CD14-positive monocyte (primary cell): ENCODE results near the gene SLC1A2. TPM values are rescaled to one million over a fixed set of nuclear protein-coding genes. Genes with fewer than 3 reads are reported as not detected.
A peak's percentile ranks its signal among the peaks of the same experiment; 100 is the strongest.

Experiments used
- DNase-seq, 3 donors: peaks; one replicate each; pipeline ENCODE4 v3.0.0-alpha.2; 2011 to 2022
- H2AFZ ChIP-seq: 2 replicates; pipeline ENCODE4 v1.6.0; 2012; ENCODE audit warnings: mild to moderate bottlenecking, low read depth, low read length, inconsistent platforms; ENCODE audit not compliant: insufficient read depth, poor library complexity, severe bottlenecking
- H3K27ac ChIP-seq, 2 donors: 1 replicate in 1 of 2; 2 replicates in 1 of 2; pipeline ENCODE4 v1.5.1; 2012 to 2013; ENCODE audit warnings: low read length in 2 of 2, control low read depth in 1 of 2, inconsistent platforms in 1 of 2, low read depth in 1 of 2, mild to moderate bottlenecking in 1 of 2
- H3K27me3 ChIP-seq, 2 donors: one replicate each; pipeline versions ENCODE4 v1.6.0 to v1.6.1; 2011 to 2013; ENCODE audit warnings: low read length in 2 of 2; ENCODE audit not compliant: control insufficient read depth in 2 of 2, insufficient read depth in 2 of 2
- H3K36me3 ChIP-seq, 2 donors: replicated peaks in 1 of 2; 1 replicate in 1 of 2; 2 replicates in 1 of 2; pipeline versions ENCODE4 v1.5.1 to v1.6.1; 2012 to 2013; ENCODE audit warnings: low read length in 2 of 2, control low read depth in 1 of 2, inconsistent platforms in 1 of 2, mild to moderate bottlenecking in 1 of 2; ENCODE audit not compliant: insufficient read depth in 2 of 2, control insufficient read depth in 1 of 2
- H3K4me1 ChIP-seq, 2 donors: 1 replicate in 1 of 2; 2 replicates in 1 of 2; pipeline versions ENCODE4 v1.5.1 to v1.6.1; 2012 to 2013; ENCODE audit warnings: low read length in 2 of 2, control low read depth in 1 of 2, inconsistent platforms in 1 of 2, mild to moderate bottlenecking in 1 of 2, moderate library complexity in 1 of 2; ENCODE audit not compliant: insufficient read depth in 2 of 2, control insufficient read depth in 1 of 2
- H3K4me2 ChIP-seq: replicated peaks from 2 replicates; pipeline ENCODE3; 2012; ENCODE audit warnings: low read length, moderate library complexity, mild to moderate bottlenecking; ENCODE audit not compliant: poor library complexity, severe bottlenecking; ENCODE audit errors: extremely low read depth
- H3K4me3 ChIP-seq, 3 experiments: fragments of 200-600 bp in 1 of 3; sonication (generic) in 1 of 3; replicated peaks in 1 of 3; 1 replicate in 2 of 3; 2 replicates in 1 of 3; pipeline ENCODE4 v1.5.1; 2011 to 2013; ENCODE audit warnings: low read length in 3 of 3, mild to moderate bottlenecking in 3 of 3, control low read depth in 2 of 3, low read depth in 2 of 3, inconsistent platforms in 1 of 3, moderate library complexity in 1 of 3
- H3K79me2 ChIP-seq: 2 replicates; pipeline ENCODE4 v1.6.0; 2012; ENCODE audit warnings: mild to moderate bottlenecking, control low read depth, inconsistent platforms, low read length, moderate library complexity; ENCODE audit not compliant: insufficient read depth
- H3K9ac ChIP-seq: 2 replicates; pipeline ENCODE4 v1.6.0; 2017; ENCODE audit warnings: low read length, mild to moderate bottlenecking; ENCODE audit not compliant: insufficient read depth, poor library complexity, severe bottlenecking
- H3K9me3 ChIP-seq, 2 donors: replicated peaks in 1 of 2; 1 replicate in 1 of 2; 2 replicates in 1 of 2; pipeline versions ENCODE4 v1.5.1 to v1.6.1; 2012 to 2013; ENCODE audit warnings: low read length in 2 of 2, control low read depth in 1 of 2; ENCODE audit not compliant: control insufficient read depth in 1 of 2, insufficient read depth in 1 of 2
- H4K20me1 ChIP-seq: 2 replicates; pipeline ENCODE4 v1.6.0; 2012; ENCODE audit warnings: mild to moderate bottlenecking, low read length, control low read depth, moderate library complexity; ENCODE audit not compliant: insufficient read depth
- H3K27ac Mint-ChIP-seq, 7 donors: one replicate each; pipeline ENCODE4 v1.8.0; 2020; ENCODE audit warnings: mild to moderate bottlenecking in 7 of 7, mixed read lengths in 7 of 7, moderate library complexity in 6 of 7, inconsistent platforms in 2 of 7
- H3K27me3 Mint-ChIP-seq, 3 donors: one replicate each; pipeline ENCODE4 v1.8.0; 2021 to 2022; ENCODE audit warnings: low read depth in 3 of 3, mild to moderate bottlenecking in 3 of 3, mixed read lengths in 3 of 3, moderate library complexity in 3 of 3, inconsistent platforms in 1 of 3
- H3K36me3 Mint-ChIP-seq, 2 donors: one replicate each; pipeline ENCODE4 v1.8.0; 2020; ENCODE audit warnings: mixed read lengths in 2 of 2, inconsistent platforms in 1 of 2, mild to moderate bottlenecking in 1 of 2
- H3K4me1 Mint-ChIP-seq: one replicate; pipeline ENCODE4 v1.8.0; 2020; ENCODE audit warnings: mild to moderate bottlenecking, mixed read lengths
- H3K4me3 Mint-ChIP-seq, 2 donors: one replicate each; pipeline ENCODE4 v1.8.0; 2020; ENCODE audit warnings: mild to moderate bottlenecking in 2 of 2, mixed read lengths in 2 of 2, moderate library complexity in 1 of 2
- H3K9me3 Mint-ChIP-seq, 7 donors: one replicate each; pipeline ENCODE4 v1.8.0; 2020 to 2022; ENCODE audit warnings: mixed read lengths in 7 of 7, mild to moderate bottlenecking in 6 of 7, moderate library complexity in 6 of 7, inconsistent platforms in 2 of 7
- WGBS: methylation state at CpG from one replicate; pipeline ENCODE4 v1.1.5; 2013; ENCODE audit warnings: missing lambda C conversion rate; ENCODE audit not compliant: insufficient coverage; 5-methylcytosine and 5-hydroxymethylcytosine counted together
- intact Hi-C, 2 donors: fragments of 100-400 bp; cut with micrococcal nuclease; formaldehyde crosslinking; loops; one replicate each; pipeline versions ENCODE4 v1.15.0 to v1.15.1; 2023
- polyA plus RNA-seq, 3 donors: library from polyadenylated mRNA; depleted of rRNA in 1 of 3; unstranded in 2 of 3; stranded (reverse) in 1 of 3; fragments of 300-500 nt in 2 of 3; fragments of >200 nt in 1 of 3; fragmentation: Illumina TruSeq in 2 of 3; gene quantifications; 1 replicate in 2 of 3; 2 replicates in 1 of 3; pipeline ENCODE4 v1.2.3, GENCODE V29; 2012 to 2021
- TF ChIP-seq, protein P1 (sequence below): fragments of 200-600 bp; IDR thresholded peaks from one replicate; pipeline ENCODE4 v1.8.0; 2022; ENCODE audit warnings: antibody characterized with exemption, mild to moderate bottlenecking

The SLC1A2 gene
- polyA plus RNA-seq, 3 donors: 0.07 TPM; not detected in 2

DNA sequence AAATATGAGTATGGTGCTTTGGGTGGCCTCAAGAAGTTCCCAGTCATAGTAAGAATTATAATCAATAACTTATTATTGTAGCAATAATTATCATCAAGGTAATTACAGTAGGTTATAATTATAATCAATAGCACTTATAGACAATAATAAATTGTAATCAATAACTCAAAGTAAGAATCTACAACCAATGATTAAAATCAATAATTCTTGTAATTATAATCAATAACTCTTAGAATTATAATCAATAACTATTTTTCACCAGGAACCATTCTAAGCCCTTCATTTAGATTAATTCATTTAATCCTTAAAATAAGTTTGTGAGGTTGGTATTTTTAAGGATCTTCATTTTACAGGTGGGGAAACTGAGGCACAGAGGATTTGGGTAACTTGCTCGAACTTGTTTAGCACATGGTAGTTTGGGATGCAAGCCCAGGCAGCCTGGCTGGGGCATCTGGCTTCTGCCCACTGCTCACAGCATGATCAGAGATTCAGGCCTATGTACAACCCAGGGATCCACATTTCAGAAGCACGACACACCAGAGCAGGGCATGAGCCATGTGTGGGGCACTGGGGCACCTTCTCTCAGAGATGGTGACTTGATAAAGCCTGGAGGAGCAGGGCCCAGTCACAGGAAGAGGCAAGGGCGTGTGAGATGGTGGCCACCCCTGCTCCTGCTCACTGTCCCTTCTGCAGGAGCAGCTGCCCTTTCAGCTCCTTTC lies 46.6 kb downstream of the SLC1A2 start:
- H3K27ac ChIP-seq: no peak overlapping the region
- no peaks in the 10 kb centered on the region for H3K9me3 ChIP-seq
- Mint-ChIP-seq H3K9me3 (no peaks in the 10 kb centered on the region), H3K27me3 (peaks cover 0 to 5% (median 4%) of the 10 kb centered on the region in 3 donors), H3K4me1 (peaks cover 3% of the 10 kb centered on the region), H3K4me3 (no peak overlapping the region), H3K27ac (peak overlapping the region in 1 of 7 donors; percentile 30), H3K36me3 (no peaks in the 10 kb centered on the region)
- H3K79me2 ChIP-seq: no peaks in the 10 kb centered on the region
- H3K4me3 ChIP-seq: no peak overlapping the region
- intact Hi-C loops: no loop called here
- no peaks in the 10 kb centered on the region for H3K4me1 ChIP-seq
- TF ChIP-seq, protein P1, sequence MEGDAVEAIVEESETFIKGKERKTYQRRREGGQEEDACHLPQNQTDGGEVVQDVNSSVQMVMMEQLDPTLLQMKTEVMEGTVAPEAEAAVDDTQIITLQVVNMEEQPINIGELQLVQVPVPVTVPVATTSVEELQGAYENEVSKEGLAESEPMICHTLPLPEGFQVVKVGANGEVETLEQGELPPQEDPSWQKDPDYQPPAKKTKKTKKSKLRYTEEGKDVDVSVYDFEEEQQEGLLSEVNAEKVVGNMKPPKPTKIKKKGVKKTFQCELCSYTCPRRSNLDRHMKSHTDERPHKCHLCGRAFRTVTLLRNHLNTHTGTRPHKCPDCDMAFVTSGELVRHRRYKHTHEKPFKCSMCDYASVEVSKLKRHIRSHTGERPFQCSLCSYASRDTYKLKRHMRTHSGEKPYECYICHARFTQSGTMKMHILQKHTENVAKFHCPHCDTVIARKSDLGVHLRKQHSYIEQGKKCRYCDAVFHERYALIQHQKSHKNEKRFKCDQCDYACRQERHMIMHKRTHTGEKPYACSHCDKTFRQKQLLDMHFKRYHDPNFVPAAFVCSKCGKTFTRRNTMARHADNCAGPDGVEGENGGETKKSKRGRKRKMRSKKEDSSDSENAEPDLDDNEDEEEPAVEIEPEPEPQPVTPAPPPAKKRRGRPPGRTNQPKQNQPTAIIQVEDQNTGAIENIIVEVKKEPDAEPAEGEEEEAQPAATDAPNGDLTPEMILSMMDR: no peak
- no peak overlapping the region for H3K4me2 ChIP-seq
- DNase-seq: no peak
- 100% methylated on average over 3 of the region's 3 CpGs for WGBS
- H3K9ac ChIP-seq: no peak overlapping the region
- H3K36me3 ChIP-seq: no peaks in the 10 kb centered on the region
- H4K20me1 ChIP-seq: no peaks in the 10 kb centered on the region
- H3K27me3 ChIP-seq: no peaks in the 10 kb centered on the region
- no peak overlapping the region for H2AFZ ChIP-seq

DNA sequence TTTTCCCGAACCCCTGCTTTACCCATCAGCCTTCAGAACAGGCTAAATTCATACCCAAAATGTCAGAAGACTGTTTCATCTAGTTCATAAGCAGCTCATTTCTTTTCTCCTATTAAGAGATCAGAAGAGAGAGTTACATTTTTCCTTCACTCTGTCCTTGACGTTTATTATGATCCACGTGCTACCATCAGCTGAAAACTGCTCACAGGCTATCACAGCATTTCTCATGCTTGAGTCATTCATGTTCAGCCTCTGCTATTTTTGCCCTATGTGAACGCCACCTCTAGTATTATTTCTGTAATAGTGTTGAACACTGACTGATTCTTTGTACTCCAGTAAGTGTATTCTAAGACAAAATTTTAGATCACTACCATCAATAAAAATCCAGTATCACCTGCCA lies 51.9 kb downstream of the SLC1A2 start:
- TF ChIP-seq, protein P1: no peak
- no peak overlapping the region for H2AFZ ChIP-seq
- no peak overlapping the region for H3K9ac ChIP-seq
- no peak overlapping the region for H3K27ac ChIP-seq
- H4K20me1 ChIP-seq: no peaks in the 10 kb centered on the region
- Mint-ChIP-seq H3K4me3 (no peak overlapping the region), H3K9me3 (peaks cover 0 to 8% (median 4%) of the 10 kb centered on the region in 7 donors), H3K27me3 (peaks cover 0 to 5% (median 4%) of the 10 kb centered on the region in 3 donors), H3K36me3 (no peaks in the 10 kb centered on the region), H3K4me1 (peaks cover 4% of the 10 kb centered on the region), H3K27ac (no peak overlapping the region)
- H3K79me2 ChIP-seq: no peaks in the 10 kb centered on the region
- H3K36me3 ChIP-seq: no peaks in the 10 kb centered on the region
- DNase-seq: no peak
- no peak overlapping the region for H3K4me2 ChIP-seq
- H3K4me3 ChIP-seq: no peak overlapping the region
- H3K4me1 ChIP-seq: no peaks in the 10 kb centered on the region
- no peaks in the 10 kb centered on the region for H3K27me3 ChIP-seq
- 100% methylated on average over 3 of the region's 4 CpGs for WGBS
- peaks cover 0 to 4% of the 10 kb centered on the region in 2 donors for H3K9me3 ChIP-seq
- intact Hi-C loops: loop anchor here in 1 of 2 donors (10.0 kb wide), 1 partner anchor 93 kb away; no protein-coding TSS in a partner anchor
